ENCODE results near the gene ZNF790. TPM values are rescaled to one million over a fixed set of nuclear protein-coding genes. Genes with fewer than 3 reads are reported as not detected.
"Not testable (repeated sequence)": the region's sequence is repeated elsewhere in the genome, so short reads cannot be mapped to it uniquely, and the experiment has no call there.

The ZNF790 gene
- total and polyA plus RNA-seq, 5 experiments from 2014 or later: 5.1 to 20.6 (median 6.6) TPM

GRCh38 chr19:36821758-36822157 is 16.4 kb downstream of the ZNF790 start:
- H3K27ac Mint-ChIP-seq: no peak overlapping the region
- no peaks in the 10 kb centered on the region for H3K27me3 Mint-ChIP-seq
- H3K9me3 Mint-ChIP-seq: peaks cover 0 to 99% (median 51%) of the 10 kb centered on the region in 9 donors
- no peak overlapping the region for H3K4me3 Mint-ChIP-seq
- DNase-seq (no peak), ATAC-seq (no peak)
- H3K4me1 Mint-ChIP-seq: no peaks in the 10 kb centered on the region
- peaks cover 54 to 91% (median 80%) of the 10 kb centered on the region in 3 donors for H3K36me3 Mint-ChIP-seq
- POLR2A ChIA-PET: interaction anchor here (1.0 kb wide), 1 partner anchor 12 kb away, joined by 4 read pairs; no protein-coding TSS in a partner anchor

- DNase-seq: no peak
- H3K36me3 Mint-ChIP-seq: peaks cover 36 to 91% (median 79%) of the 10 kb centered on the region in 3 donors
- no peak for ATAC-seq
- POLR2A ChIA-PET: no interaction called here
- no peak overlapping the region for H3K4me3 Mint-ChIP-seq
- peaks cover 0 to 98% (median 31%) of the 10 kb centered on the region in 9 donors for H3K9me3 Mint-ChIP-seq
- H3K27me3 Mint-ChIP-seq: no peaks in the 10 kb centered on the region
- H3K4me1 Mint-ChIP-seq: no peaks in the 10 kb centered on the region
- no peak overlapping the region for H3K27ac Mint-ChIP-seq
These were observed 19.0 kb downstream of the ZNF790 start for GRCh38 chr19:36819130-36819630.

- POLR2A ChIA-PET: no interaction called here
- Mint-ChIP-seq H3K27ac (no peak overlapping the region), H3K4me1 (no peaks in the 10 kb centered on the region), H3K36me3 (peaks cover 61 to 81% (median 61%) of the 10 kb centered on the region in 3 donors), H3K9me3 (peaks cover 19 to 92% (median 50%) of the 10 kb centered on the region in 9 donors), H3K27me3 (no peaks in the 10 kb centered on the region), H3K4me3 (no peak overlapping the region)
- no peak for ATAC-seq
- DNase-seq: no peak
These were observed 31.2 kb downstream of the ZNF790 start for GRCh38 chr19:36807029-36807428.

- DNase-seq: no peak
- no peak for ATAC-seq
- Mint-ChIP-seq H3K9me3 (peaks cover 12 to 92% (median 41%) of the 10 kb centered on the region in 9 donors), H3K27ac (no peak overlapping the region), H3K27me3 (no peaks in the 10 kb centered on the region), H3K4me1 (no peaks in the 10 kb centered on the region), H3K36me3 (peaks cover 48 to 78% (median 62%) of the 10 kb centered on the region in 3 donors), H3K4me3 (no peak overlapping the region)
- POLR2A ChIA-PET: no interaction called here
These were observed 32.8 kb downstream of the ZNF790 start for GRCh38 chr19:36805364-36805763.

GRCh38 chr19:36797786-36798108 is 40.4 kb downstream of the ZNF790 start:
- Mint-ChIP-seq H3K9me3 (peaks cover 0 to 89% (median 28%) of the 10 kb centered on the region in 9 donors), H3K36me3 (peaks cover 32 to 63% (median 38%) of the 10 kb centered on the region in 3 donors), H3K27me3 (peaks cover 0 to 2% (median 0%) of the 10 kb centered on the region in 5 donors), H3K27ac (peak overlapping the region; percentile 92 to 100 (median 99)), H3K4me1 (peaks cover 4 to 20% (median 12%) of the 10 kb centered on the region in 4 donors), H3K4me3 (peak overlapping the region; percentile 95 to 100 (median 98))
- ATAC-seq: no peak
- DNase-seq: no peak
- POLR2A ChIA-PET: interaction anchor here (0.9 to 2.3 kb wide), 10 partner anchors 25 to 583 kb away, joined by 3 to 19 read pairs (median 4); partner anchors contain the start of genes ZFP14, ZNF146, ZNF260 and ZNF345

- DNase-seq: no peak
- POLR2A ChIA-PET: interaction anchor here (0.6 to 2.3 kb wide), 12 partner anchors 12 to 582 kb away, joined by 3 to 19 read pairs (median 4); partner anchors contain the start of genes ZFP14, ZNF146, ZNF260 and ZNF345
These were observed 41.5 kb downstream of the ZNF790 start for GRCh38 chr19:36796714-36796992.

GRCh38 chr19:36791420-36792141 is 46.6 kb downstream of the ZNF790 start:
- H3K4me1 Mint-ChIP-seq, POLR2A ChIA-PET, DNase-seq: not testable (repeated sequence)
- peaks cover 6 to 10% (median 8%) of the 10 kb centered on the region in 5 donors for H3K27me3 Mint-ChIP-seq
- peaks cover 0 to 86% (median 41%) of the 10 kb centered on the region in 9 donors for H3K9me3 Mint-ChIP-seq
- H3K4me3 Mint-ChIP-seq: peak overlapping the region in 5 of 10 donors; percentile 17 to 45 (median 33)
- peaks cover 9 to 47% (median 45%) of the 10 kb centered on the region in 3 donors for H3K36me3 Mint-ChIP-seq
- H3K27ac Mint-ChIP-seq: peak overlapping the region in 2 of 10 donors; percentile 15 to 53
- peak; percentile 90 to 100 for ATAC-seq

More at GRCh38 chr19:36796714-36796992, 41.5 kb downstream of the ZNF790 start:
- peaks cover 4 to 20% (median 12%) of the 10 kb centered on the region in 4 donors for H3K4me1 Mint-ChIP-seq
- H3K27me3 Mint-ChIP-seq: peaks cover 6 to 10% (median 8%) of the 10 kb centered on the region in 5 donors
- peak overlapping the region; percentile 92 to 100 (median 99) for H3K27ac Mint-ChIP-seq
- H3K36me3 Mint-ChIP-seq: peaks cover 29 to 62% (median 47%) of the 10 kb centered on the region in 3 donors
- no peak for ATAC-seq
- peak overlapping the region; percentile 95 to 100 (median 98) for H3K4me3 Mint-ChIP-seq
- peaks cover 0 to 90% (median 33%) of the 10 kb centered on the region in 9 donors for H3K9me3 Mint-ChIP-seq

GRCh38 chr19:36775768-36776167 is 62.4 kb downstream of the ZNF790 start:
- H3K27ac Mint-ChIP-seq: peak overlapping the region in 1 of 10 donors; percentile 66
- ATAC-seq (no peak), DNase-seq (no peak)
- peak overlapping the region in 1 of 10 donors; percentile 7 for H3K4me3 Mint-ChIP-seq
- peaks cover 0 to 5% (median 0%) of the 10 kb centered on the region in 5 donors for H3K27me3 Mint-ChIP-seq
- H3K9me3 Mint-ChIP-seq: peaks cover 0 to 81% (median 30%) of the 10 kb centered on the region in 9 donors
- H3K36me3 Mint-ChIP-seq: peaks cover 5 to 30% (median 17%) of the 10 kb centered on the region in 3 donors
- POLR2A ChIA-PET: no interaction called here
- H3K4me1 Mint-ChIP-seq: peaks cover 19 to 25% (median 24%) of the 10 kb centered on the region in 4 donors

- Mint-ChIP-seq H3K4me3 (peak overlapping the region; percentile 91 to 100 (median 98)), H3K4me1 (peaks cover 19 to 28% (median 26%) of the 10 kb centered on the region in 4 donors), H3K27me3 (peaks cover 0 to 5% (median 0%) of the 10 kb centered on the region in 5 donors), H3K27ac (peak overlapping the region; percentile 85 to 99 (median 94)), H3K9me3 (peaks cover 0 to 76% (median 25%) of the 10 kb centered on the region in 9 donors), H3K36me3 (peaks cover 9 to 39% (median 14%) of the 10 kb centered on the region in 3 donors)
- ATAC-seq (peak; percentile 19 to 37), DNase-seq (no peak)
- POLR2A ChIA-PET: interaction anchor here (0.5 to 2.2 kb wide), 7 partner anchors 20 to 444 kb away, joined by 3 to 9 read pairs (median 4); partner anchors contain the start of genes ZNF345 and ZNF382
These were observed 65.0 kb downstream of the ZNF790 start for GRCh38 chr19:36773223-36773579.

- Mint-ChIP-seq H3K4me3 (peak within 1 kb of the TSS; percentile 91 to 100 (median 98)), H3K4me1 (peaks cover 19 to 28% (median 26%) of the 10 kb centered on the region in 4 donors), H3K27ac (peak within 1 kb of the TSS; percentile 85 to 99 (median 94)), H3K9me3 (peaks cover 0 to 75% (median 25%) of the 10 kb centered on the region in 9 donors), H3K36me3 (peaks cover 9 to 39% (median 14%) of the 10 kb centered on the region in 3 donors), H3K27me3 (peaks cover 0 to 2% (median 0%) of the 10 kb centered on the region in 5 donors)
- ATAC-seq (peak; percentile 91), DNase-seq (peak; percentile 87 to 100 (median 93))
- POLR2A ChIA-PET: interaction anchor here (0.5 to 2.2 kb wide), 8 partner anchors 21 to 455 kb away, joined by 3 to 9 read pairs (median 4); partner anchors contain the start of genes ZNF345 and ZNF382
These were observed 65.6 kb downstream of the ZNF790 start, which contains the start of gene ZNF850 for GRCh38 chr19:36772311-36773222. Gene ZNF850, minus strand, starts transcription at chr19:36772807. Its CDS starts 10,201 bp downstream, at chr19:36762606.

GRCh38 chr19:36771261-36772231 is 66.6 kb downstream of the ZNF790 start:
- H3K36me3 Mint-ChIP-seq: peaks cover 14 to 40% (median 16%) of the 10 kb centered on the region in 3 donors
- POLR2A ChIA-PET: no interaction called here
- peaks cover 0 to 2% (median 0%) of the 10 kb centered on the region in 5 donors for H3K27me3 Mint-ChIP-seq
- peak in 1 of 10 donors; percentile 8 for DNase-seq
- peaks cover 0 to 75% (median 25%) of the 10 kb centered on the region in 9 donors for H3K9me3 Mint-ChIP-seq
- H3K27ac Mint-ChIP-seq: peak overlapping the region; percentile 85 to 99 (median 94)
- H3K4me1 Mint-ChIP-seq: peaks cover 19 to 28% (median 26%) of the 10 kb centered on the region in 4 donors
- ATAC-seq: no peak
- H3K4me3 Mint-ChIP-seq: peak overlapping the region; percentile 91 to 100 (median 98)
